Breast epithelium (tissue), 3 donors: ENCODE data around the gene ASB5.

Source experiments
- POLR2A ChIP-seq: fragments of 450-650 bp; IDR thresholded peaks from one replicate; pipeline ENCODE4 v1.6.1; 2016; ENCODE audit warnings: antibody characterized with exemption, mild to moderate bottlenecking, moderate library complexity
- POLR2AphosphoS5 ChIP-seq, 3 donors: sonication (generic); formaldehyde crosslinking; IDR thresholded peaks; one replicate each; pipeline ENCODE4 v1.6.1; 2017; ENCODE audit warnings: antibody characterized with exemption in 3 of 3
- TF ChIP-seq, protein P1 (sequence below), 3 donors: fragments of 450-650 bp; IDR thresholded peaks; one replicate each; pipeline ENCODE4 v1.5.1; 2016 to 2017; ENCODE audit warnings: antibody characterized with exemption in 3 of 3, mild to moderate bottlenecking in 3 of 3, moderate library complexity in 3 of 3

DNA sequence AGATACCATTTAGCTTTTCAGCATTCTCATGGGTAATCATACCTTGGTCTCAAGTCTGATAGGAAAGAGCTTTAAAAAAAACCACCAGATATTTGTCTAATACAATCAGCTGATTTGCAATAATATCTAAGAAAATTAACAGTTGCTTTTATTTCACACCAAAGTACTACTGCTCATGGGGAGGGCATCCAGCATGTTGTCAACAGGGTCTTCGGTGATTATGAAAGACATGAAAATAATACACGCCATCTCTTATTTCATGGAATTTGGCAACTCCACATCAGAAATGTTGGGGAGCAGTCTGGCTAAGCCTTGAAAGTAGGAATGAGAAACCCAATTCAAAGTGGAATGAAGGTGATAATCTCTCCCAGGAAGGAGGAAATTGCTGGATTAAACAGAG is 3.0 kb downstream of the ASB5 start:
- TF ChIP-seq POLR2AphosphoS5 (IDR thresholded peaks at IDR 0.05) (no peak), POLR2A (no peak)
- TF ChIP-seq, protein P1, sequence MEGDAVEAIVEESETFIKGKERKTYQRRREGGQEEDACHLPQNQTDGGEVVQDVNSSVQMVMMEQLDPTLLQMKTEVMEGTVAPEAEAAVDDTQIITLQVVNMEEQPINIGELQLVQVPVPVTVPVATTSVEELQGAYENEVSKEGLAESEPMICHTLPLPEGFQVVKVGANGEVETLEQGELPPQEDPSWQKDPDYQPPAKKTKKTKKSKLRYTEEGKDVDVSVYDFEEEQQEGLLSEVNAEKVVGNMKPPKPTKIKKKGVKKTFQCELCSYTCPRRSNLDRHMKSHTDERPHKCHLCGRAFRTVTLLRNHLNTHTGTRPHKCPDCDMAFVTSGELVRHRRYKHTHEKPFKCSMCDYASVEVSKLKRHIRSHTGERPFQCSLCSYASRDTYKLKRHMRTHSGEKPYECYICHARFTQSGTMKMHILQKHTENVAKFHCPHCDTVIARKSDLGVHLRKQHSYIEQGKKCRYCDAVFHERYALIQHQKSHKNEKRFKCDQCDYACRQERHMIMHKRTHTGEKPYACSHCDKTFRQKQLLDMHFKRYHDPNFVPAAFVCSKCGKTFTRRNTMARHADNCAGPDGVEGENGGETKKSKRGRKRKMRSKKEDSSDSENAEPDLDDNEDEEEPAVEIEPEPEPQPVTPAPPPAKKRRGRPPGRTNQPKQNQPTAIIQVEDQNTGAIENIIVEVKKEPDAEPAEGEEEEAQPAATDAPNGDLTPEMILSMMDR (IDR thresholded peaks at IDR 0.05): no peak
